A204.1 (cell line): ENCODE measurements around the gene ZBTB11.
"Not testable (repeated sequence)": the region's sequence is repeated elsewhere in the genome, so short reads cannot be mapped to it uniquely, and the experiment has no call there.

Source experiments
- FAIRE-seq: peaks from 2 replicates; lab custom pipeline; 2012; peaks lifted over from hg19 to GRCh38; lab: Jason Lieb, UNC

The ZBTB11 gene

GRCh38 chr3:101643861-101644613 is 32.9 kb downstream of the ZBTB11 start:
- FAIRE-seq: no peak

- FAIRE-seq: no peak
Observed at GRCh38 chr3:101643009-101643844, 33.7 kb downstream of the ZBTB11 start.

GRCh38 chr3:101642441-101642840 is 34.5 kb downstream of the ZBTB11 start:
- FAIRE-seq: no peak

DNA sequence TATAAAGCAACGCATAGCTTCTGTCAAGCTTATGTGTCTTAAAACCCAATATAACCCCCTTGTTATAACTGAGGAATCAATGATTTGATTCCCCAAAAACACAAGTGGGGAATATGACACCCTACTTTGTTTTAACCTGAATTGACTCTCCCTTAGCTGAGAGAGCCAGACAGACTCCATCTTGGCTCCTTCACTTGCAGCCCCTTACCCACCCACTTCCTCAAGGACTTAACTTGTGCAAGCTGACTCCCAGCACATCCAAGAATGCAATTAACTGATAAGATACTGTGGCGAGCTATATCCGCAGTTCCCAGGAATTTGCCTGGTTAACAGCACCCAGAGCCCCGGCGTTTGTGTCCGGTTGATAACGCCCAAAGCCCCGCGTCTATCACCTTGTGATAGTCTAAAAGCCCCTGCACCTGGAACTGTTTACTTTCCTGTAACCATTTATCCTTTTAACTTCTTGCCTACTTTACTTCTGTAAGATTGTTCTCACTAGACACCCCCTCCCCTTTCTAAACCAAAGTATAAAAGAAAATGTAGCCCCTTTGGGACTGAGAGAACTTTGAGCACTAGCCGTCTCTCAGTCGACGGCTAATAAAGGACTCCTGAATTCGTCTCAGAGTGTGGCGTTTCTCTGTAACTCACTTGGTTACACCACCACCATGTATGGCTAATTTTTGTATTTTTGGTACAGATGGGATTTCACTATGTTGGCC is 35.4 kb downstream of the ZBTB11 start:
- FAIRE-seq: not testable (repeated sequence)

DNA sequence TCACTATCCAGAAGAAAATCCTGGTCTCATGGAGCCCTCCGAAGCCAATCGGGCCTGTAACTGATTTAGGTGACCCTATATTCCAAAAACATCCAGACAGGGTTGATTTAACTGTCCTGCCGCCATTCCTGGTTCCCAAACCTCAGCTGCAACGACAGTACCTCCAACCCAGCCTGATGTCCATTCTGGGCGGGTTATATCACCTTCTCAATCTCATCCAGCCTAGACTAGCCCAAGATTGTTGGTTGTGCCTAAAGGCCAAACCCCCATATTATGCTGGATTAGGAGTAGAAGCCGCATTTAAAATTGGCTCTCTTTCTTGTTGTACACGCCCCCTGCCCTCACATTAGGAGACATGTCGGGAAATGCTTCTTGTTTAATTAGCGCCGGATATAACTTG is 36.7 kb downstream of the ZBTB11 start:
- FAIRE-seq: no peak

DNA sequence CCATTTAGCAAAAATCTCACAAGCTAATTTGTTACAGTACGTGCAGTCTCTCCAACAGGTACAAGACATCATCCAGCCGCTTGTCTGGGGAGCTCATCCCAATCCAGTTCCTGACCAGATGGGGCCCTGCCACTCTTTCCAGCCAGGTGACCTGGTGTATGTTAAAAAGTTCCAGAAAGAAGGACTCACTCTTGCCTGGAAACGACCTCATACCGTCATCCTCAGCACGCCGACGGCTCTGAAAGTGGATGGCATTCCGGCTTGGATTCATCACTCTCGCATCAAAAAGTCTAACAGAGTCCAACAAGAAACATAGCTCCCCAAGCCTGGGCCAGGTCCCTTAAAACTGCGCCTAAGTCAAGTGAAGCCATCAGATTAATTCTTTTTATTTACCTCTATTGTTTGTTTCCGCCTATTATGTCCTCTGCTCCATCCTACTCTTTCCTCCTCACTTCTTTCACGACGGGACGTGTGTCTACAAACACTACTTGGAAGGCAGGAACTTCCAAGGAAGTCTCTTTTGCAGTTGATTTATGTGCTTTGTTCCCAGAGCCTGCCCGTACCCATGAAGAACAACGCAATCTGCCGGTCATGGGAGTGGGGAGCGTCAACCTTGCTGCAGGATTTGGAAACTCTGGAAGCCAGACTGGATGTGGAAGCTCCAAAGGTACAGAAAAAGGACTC is 37.5 kb downstream of the ZBTB11 start:
- FAIRE-seq: no peak

GRCh38 chr3:101638261-101638745 is 38.6 kb downstream of the ZBTB11 start:
- FAIRE-seq: no peak

- no peak for FAIRE-seq
Observed at GRCh38 chr3:101637451-101637850, 39.5 kb downstream of the ZBTB11 start.

- FAIRE-seq: no peak
Observed at GRCh38 chr3:101635954-101636798, 40.8 kb downstream of the ZBTB11 start.

- no peak for FAIRE-seq
Observed at GRCh38 chr3:101635345-101635744, 41.6 kb downstream of the ZBTB11 start.

- no peak for FAIRE-seq
Observed at GRCh38 chr3:101634591-101635196, 42.2 kb downstream of the ZBTB11 start.

DNA sequence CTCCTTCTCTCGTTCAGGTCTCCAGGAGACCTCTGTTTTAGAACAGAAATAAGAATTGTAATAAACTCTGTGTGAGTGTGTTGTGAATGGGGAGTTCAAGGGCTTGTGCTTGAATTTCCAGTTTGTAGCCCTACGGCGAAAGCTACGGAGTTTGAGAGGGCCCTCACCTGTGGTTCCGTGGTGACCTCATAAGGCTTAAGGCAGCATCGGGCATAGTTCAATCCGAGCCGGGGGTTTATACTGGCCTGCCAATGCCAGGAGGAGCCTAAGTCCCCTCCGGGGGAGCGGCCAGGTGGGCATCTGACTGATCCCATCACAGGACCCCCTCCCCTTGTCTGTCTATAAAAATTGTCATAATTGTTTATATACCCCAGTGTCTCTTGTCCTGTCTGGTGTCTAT is 43.7 kb downstream of the ZBTB11 start:
- no peak for FAIRE-seq

DNA sequence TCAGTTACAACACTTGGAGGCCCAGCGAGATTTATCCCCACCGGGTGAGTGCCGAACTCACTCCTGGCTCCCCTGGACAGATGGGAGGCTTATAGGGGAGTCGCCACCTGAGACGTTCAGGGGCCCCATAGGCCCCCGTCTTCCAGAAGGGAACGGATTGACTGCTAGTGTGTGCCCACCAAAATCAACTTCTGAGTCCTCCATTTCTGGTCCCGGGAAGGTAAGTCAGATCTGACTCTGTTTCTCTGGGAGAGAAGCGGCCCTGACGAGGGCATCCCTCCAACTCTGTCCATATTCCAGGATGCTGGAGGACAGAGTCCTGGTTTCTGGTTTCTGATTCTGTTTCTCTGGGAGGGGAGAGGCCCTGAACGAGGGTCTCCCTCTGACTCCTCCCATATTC is 44.3 kb downstream of the ZBTB11 start:
- FAIRE-seq: no peak

- not testable (repeated sequence) for FAIRE-seq
Observed at GRCh38 chr3:101631959-101632358, 45.0 kb downstream of the ZBTB11 start.

GRCh38 chr3:101631098-101631796 is 45.7 kb downstream of the ZBTB11 start:
- FAIRE-seq: no peak

GRCh38 chr3:101629219-101629618 is 47.7 kb downstream of the ZBTB11 start:
- FAIRE-seq: no peak

GRCh38 chr3:101625879-101626278 is 51.1 kb downstream of the ZBTB11 start:
- no peak for FAIRE-seq

DNA sequence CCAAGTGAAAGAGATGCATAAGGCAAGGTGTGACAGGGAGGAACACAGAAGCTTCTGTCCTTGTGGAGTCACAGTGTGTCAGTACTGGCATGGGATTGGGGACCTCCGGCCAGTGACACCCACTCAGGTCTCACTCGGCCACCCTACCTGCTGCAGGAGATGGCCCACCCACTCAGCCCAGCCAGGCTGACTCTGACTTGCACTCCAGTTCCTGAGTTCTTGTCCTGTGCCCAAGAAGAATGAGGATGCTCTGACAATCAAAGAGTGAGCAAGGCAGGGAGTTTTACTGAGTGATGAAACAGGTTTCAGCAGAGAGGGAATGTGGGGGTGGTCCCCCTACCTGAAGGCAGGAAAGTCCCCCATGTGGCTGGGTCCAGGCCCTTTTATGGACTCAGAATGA is 52.1 kb downstream of the ZBTB11 start:
- FAIRE-seq: no peak

GRCh38 chr3:101623656-101624055 is 53.3 kb downstream of the ZBTB11 start:
- no peak for FAIRE-seq

DNA sequence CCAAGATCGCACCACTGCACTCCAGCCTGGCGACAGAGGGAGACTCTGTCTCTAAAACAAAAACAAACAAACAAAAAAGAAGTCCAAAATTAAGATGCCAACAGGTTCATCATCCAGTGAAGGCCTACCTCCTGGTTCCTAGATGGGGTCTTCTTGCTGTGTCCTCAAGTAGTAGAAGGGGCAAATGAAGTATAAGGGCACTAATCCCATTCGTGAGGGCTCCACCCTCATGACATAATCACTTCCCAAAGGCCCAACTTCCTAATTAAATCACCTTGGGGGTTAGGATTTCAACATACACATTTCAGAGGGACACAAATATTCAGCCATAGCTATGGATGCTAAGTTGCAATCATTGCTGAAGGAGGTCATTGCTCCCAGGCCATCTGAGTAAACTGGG is 57.2 kb downstream of the ZBTB11 start:
- no peak for FAIRE-seq
